HuH-7 (cell line): ENCODE data around the gene FCGBP.
"Not testable (repeated sequence)": the region's sequence is repeated elsewhere in the genome, so short reads cannot be mapped to it uniquely, and the experiment has no call there.

Experiments used
- DNase-seq: peaks from one replicate; pipeline ENCODE4 v3.0.0; 2011; ENCODE audit warnings: low spot score

The FCGBP gene

DNA sequence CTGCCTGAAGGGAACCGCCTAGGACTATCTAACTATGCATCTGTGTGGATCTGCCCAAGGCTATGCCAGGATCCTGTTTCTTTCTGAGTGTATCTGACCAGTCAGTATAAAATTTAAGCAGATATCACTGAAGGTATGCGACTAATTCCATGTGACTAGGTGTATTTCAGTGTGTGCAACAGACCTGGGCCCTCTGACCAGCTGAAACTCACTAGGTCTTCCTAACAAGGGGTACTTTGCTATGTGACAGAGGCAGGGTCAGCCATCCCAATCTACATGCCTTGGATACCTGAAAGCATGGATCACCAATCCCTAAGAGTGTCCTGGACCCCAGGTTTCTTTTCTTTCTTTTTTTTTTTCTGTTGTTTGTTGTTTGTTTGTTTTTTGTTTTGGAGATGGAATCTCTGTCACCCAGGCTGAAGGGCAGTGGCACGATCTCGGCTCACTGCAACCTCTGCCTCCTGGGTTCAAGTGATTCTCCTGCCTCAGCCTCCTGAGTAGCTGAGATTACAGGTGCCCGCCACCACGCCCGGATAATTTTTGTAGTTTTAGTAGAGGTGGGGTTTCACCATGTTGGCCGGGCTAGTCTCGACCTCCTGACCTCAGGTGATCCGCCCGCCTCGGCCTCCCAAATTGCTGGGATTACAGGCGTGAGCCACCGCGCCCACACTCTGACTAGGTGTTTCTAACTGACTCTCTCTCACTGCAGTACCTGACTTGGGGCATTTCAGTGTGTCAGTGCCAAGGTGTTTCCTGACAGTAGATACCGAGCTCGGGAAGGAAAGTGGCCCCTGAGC lies 43.5 kb downstream of the FCGBP start:
- DNase-seq: no peak

DNA sequence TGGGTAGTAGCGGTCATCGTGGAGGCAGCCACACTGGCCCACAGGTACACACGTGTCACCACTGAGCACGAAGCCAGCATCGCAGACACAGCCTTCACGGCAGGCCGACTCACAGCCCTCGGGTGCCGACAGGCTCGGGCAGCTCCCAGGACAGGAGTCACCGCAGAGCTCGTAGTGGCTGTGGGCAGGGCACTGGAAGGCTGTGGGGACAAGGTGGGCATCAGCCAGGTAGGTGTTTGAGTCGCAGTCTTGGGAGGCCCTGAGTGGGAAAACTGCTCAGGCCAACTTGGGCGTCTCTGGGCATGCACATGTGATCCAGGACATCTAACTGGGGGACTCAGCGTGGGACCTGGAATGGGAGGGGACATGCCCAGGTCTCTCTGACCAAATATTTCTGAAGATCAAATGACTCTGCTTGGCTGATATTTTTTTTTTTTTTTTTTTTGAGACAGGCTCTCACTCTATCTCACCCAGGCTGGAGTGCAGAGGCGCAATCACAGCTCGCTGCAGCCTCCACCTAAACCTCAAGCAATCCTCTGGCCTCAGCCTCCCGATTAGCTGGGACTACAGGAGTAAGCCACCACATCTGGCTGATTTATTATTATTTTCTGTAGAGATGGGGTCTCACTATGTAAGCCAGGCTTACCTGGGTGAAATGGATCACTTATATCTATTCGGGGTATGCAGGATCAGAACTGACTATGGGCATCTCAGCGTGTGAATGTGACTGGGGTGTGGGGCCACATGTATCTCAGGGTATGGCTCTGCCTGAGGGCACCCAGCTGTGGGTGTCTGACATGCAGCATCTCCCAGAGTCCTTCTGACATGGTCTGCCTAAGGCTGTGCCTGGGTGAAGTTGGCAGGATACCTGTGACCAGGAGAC lies 44.3 kb downstream of the FCGBP start:
- not testable (repeated sequence) for DNase-seq

DNA sequence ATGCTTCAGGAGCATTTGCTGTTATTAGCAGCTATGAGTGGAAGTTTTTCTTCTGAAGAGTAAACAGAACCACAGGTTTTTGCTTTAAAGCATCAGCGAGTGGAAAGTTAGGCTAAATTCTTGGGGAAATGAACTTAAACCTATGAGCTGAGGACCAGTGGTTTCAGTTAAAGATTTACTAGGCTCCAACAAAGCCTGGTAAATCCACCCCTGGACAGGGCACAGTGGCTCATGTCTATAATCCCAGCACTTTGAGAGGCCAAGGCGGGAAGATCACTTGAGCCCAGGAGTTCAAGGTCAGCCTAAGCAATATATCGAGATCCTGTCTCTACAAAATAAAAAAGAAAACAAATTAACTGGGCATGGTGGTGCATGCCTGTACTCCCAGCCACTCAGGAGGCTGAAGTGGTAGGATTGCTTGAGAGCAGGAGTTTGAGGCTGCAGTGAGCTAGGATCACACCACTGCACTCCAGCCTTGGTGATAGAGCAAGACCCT lies 46.9 kb downstream of the FCGBP start:
- DNase-seq: not testable (repeated sequence)

DNA sequence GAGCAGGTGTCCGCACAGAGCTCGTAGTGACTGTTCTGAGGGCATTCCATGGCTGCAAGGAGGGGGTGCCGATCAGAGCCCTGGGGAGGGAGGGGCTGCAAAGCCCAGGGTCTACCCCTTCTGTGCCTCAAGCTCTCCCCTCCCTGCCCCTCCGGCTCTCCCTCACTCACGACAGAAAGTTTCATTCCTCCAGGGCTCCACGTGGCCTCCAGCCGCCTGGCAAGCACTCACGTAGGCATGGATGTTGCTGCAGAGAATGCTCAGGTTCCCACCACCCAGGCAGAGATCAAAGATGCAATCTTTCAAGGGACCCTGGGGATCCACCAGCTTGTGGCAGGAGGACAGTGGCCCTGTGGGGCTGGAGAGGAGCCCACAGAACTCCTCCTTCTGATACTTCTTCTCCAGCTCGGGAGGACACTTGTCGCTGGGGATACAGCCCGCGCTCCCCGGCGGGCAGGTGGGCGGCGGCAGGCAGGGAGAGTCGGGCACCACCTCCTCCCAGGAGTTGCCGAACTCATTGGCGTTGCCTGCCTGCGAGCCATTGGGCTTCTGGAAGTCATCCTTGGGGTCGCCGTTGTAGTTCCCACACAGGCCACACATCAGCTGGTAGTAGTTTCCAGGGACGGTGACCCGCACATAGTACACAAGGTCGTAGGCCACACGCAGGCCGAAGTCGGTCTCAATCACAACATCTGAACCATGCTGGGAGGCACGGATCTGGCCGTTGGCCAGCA lies 48.4 kb downstream of the FCGBP start:
- not testable (repeated sequence) for DNase-seq

DNA sequence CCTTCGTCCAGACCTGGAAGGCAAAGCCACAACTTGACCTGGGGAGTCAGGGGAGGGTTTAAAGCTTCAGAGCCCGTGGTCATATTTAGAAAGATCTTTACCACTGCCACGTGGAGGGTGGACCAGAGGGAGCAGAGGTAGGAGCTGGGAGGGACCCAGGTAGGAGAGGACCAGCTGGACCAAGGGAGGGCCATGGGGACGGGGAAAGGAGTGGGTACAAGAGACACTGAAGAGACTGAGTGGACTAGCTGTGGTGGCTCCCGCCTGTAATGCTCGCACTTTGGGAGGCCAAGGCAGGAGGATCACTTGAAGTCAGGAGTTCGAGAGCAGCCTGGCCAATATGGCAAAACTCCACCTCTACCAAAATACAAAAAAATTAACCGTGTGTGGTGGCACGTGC lies 49.7 kb downstream of the FCGBP start:
- DNase-seq: not testable (repeated sequence)
